ENCODE measurements around the gene RETNLB.

GRCh38 chr3:108804966-108805365, 47.8 kb upstream of the RETNLB start:
- TF ChIP-seq CTCF (conservative IDR thresholded peaks at IDR 0.05; ENCODE audit: low read depth, low read length) (no peak), EZH2 (IDR thresholded peaks at IDR 0.05; ENCODE audit: low read length, unreplicated experiment) (no peak), EZH2phosphoT487 (IDR thresholded peaks at IDR 0.05; ENCODE audit: borderline replicate concordance, low read length) (no peak)
